Upper lobe of left lung (tissue), 4 donors: Measurements from ENCODE around the gene GRIK3.

Experiments
- CTCF ChIP-seq, 6 experiments: fragments of 450-650 bp in 4 of 6; fragments of 200-600 bp in 2 of 6; sonication (generic) in 2 of 6; IDR thresholded peaks; one replicate each; pipeline ENCODE4 v1.5.1; 2016 to 2019; ENCODE audit warnings: antibody characterized with exemption in 6 of 6
- EP300 ChIP-seq, 4 donors: sonication (generic); formaldehyde crosslinking; IDR thresholded peaks; one replicate each; pipeline ENCODE4 v1.5.1; 2017; ENCODE audit warnings: antibody characterized with exemption in 4 of 4, control low read depth in 2 of 4
- POLR2A ChIP-seq, 4 donors: fragments of 450-650 bp; IDR thresholded peaks; one replicate each; pipeline ENCODE4 v1.5.1; 2016 to 2017; ENCODE audit warnings: antibody characterized with exemption in 4 of 4, mild to moderate bottlenecking in 2 of 4
- POLR2AphosphoS5 ChIP-seq, 2 donors: sonication (generic); formaldehyde crosslinking; IDR thresholded peaks; one replicate each; pipeline ENCODE4 v1.5.1; 2017; ENCODE audit warnings: antibody characterized with exemption in 2 of 2

- no peak for TF ChIP-seq CTCF (IDR thresholded peaks at IDR 0.05)
- no peak for TF ChIP-seq POLR2AphosphoS5 (IDR thresholded peaks at IDR 0.05)
- no peak for TF ChIP-seq POLR2A (IDR thresholded peaks at IDR 0.05)
- TF ChIP-seq EP300 (IDR thresholded peaks at IDR 0.05), result no peak
Observed at GRCh38 chr1:36764798-36765197, 269.5 kb downstream of the GRIK3 start.
